GM18508 (cell line): ENCODE results near the gene TANGO6.
"Not testable (repeated sequence)": the region's sequence is repeated elsewhere in the genome, so short reads cannot be mapped to it uniquely, and the experiment has no call there.

ENCODE experiments used
- ATAC-seq: cut with Tn5 transposase; IDR thresholded peaks from one replicate; pipeline ENCODE4 v1.9.1; 2021; ENCODE audit warnings: moderate number of reproducible peaks; ENCODE audit not compliant: insufficient read depth, unreplicated experiment

The TANGO6 gene

DNA sequence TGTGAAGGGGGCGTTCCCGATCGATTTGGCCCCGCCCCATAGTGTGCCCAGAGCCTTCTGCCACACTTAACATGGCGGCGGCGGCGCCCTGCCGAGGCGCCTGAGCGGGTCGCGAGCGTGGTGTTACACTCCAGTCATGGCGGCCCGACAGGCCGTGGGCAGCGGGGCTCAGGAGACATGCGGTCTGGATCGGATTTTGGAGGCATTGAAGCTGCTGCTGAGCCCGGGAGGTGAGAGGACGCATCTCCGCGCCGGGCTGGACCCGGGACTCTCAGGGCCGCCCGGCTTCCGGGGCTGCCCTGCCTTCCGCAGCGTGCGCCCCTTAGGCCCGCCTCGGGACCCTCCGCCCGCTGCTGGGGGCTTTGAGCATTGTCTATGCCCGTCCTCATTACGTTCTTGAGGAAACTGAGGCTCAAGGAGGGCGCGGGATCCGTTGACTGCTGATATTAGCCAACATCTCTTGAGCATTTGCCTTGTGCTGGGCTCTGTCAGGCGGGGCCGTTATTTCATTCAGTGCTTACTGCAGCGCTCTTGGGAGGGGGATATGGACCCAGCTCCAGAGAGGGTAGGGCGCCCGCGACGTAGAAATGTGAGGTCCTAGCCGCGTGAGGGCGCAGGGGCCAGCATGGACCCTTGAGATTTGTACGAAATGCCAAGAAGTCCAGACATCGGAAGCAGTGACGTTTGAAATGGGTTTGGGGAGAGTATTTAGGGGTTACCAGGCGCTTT is at the start of gene TANGO6:
Gene TANGO6 (plus strand): TSS at position 50 of the 729 bp plus-strand sequence. CDS start 87 bp downstream, at position 137.
- no peak for ATAC-seq

DNA sequence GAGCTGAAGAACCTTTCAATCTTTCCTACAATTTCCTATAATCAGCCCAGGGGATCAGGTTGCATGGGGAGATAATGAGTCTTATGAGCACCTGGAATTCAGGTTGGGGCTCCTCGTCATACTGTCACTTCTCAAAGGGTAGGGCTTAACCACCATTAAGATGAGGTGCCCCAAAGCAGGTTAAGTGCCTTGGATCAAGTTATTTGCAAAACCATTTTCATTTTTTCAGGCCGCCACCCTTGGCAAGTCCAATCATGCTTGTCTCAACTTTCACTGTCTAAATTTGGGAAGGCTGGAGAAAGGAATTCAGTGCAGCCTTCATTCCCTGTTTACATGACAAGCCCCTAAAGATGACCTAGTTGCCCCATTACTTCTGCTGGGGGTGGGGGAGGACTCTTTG is 44.9 kb upstream of the TANGO6 start:
- ATAC-seq: no peak

DNA sequence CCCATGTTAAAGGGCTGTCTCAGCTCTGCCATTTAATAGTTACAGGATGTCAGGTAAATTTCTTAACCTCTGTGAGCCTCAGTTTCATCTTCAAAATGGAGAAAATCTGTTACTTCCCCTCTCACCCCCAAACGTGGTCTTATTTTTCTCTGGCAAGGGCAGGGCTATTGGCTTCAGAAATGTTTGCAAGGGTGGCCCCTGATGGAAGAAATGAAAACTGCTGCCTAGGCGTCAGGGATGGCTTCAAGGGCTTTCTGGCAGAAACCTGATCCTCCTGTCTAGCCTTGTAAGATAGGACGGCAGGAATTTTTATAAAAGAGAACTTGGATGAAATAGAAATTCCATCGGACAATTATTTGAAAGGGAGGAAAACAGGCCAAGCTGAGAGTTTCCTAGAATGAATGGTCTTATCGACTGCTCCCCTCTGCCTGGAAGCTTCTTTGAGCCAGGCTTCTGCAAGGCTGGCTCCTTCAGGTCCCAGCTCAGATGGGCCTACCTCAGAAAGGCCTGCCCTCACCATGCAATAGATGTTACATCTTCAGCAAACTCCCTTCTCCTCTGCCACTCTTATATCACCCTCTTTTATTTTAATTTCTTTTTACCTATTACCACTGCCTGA is 43.0 kb upstream of the TANGO6 start:
- ATAC-seq: no peak

DNA sequence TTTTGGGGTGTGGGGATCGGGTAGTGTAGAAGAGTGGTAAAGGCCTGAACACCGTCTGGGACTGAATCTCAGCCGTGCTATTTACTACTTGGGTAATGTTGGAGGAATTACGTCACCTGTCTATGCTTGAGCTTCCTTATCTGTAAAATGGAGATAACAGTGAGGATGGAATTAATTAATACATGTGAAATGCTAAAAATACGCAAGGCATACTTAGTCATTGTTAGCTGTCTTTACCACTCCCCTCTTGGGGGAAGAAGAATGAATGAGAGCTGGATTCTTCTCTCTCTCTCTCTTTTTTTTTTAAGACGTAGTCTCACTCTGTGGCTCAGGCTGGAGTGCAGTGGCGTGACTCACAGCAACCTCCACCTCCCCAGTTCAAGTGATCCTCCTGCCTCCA is 41.1 kb upstream of the TANGO6 start:
- ATAC-seq: no peak

DNA sequence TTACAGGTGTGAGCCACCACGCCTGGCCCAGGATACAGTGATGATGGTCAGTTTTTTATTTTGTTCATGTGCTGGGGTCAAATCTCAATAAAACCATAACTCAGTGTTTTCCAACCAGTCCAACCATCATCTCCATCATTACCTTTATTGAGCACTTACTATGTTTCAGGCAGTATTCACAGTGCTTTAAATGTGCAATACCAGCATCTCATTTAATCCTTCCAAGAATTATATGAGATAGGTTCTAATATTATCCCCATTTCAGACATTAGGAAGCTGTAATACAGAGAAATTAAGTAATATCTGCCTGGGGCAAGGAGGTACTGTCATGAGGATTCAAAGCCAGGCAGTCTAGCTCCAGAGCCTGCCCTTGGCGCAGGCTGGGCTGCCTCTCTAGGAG is 36.9 kb upstream of the TANGO6 start:
- ATAC-seq: no peak

DNA sequence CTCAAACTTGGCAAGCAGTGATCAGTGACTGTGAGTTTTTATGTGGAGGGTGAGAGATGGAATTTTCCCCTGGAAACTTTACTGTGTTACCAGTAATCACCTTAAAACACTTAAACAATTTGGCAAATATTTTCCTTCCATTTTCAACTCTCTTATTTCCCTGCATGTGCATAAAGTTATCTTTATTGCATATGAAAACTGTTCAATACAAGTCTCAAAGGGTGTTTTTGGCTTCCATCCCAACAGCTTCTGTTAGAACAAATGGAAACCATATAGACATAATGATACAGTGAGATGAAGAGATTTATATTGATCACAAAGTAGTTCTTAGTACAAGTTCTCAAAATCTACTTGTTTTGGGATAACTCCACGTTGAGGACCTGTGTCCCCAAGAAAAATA is 36.4 kb upstream of the TANGO6 start:
- ATAC-seq: no peak

DNA sequence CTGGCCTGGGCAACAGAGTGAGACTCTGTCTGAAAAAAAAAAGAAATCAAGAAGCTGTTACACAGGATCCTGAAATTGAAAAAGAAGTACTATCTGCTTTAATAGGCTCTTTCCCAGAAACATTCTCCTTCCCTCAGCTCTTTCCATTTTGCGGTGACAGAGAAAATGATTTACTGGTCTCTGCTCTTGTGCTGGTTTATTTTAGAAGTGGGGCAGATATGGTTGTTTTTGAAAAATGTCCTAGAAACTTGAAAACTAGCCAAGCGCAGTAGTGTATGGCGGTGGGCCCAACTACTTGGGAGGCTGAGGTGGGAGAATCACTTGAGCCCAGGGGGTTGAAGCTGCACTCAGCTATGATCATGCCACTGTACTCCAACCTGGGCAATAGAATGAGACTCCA is 28.8 kb upstream of the TANGO6 start:
- no peak for ATAC-seq

DNA sequence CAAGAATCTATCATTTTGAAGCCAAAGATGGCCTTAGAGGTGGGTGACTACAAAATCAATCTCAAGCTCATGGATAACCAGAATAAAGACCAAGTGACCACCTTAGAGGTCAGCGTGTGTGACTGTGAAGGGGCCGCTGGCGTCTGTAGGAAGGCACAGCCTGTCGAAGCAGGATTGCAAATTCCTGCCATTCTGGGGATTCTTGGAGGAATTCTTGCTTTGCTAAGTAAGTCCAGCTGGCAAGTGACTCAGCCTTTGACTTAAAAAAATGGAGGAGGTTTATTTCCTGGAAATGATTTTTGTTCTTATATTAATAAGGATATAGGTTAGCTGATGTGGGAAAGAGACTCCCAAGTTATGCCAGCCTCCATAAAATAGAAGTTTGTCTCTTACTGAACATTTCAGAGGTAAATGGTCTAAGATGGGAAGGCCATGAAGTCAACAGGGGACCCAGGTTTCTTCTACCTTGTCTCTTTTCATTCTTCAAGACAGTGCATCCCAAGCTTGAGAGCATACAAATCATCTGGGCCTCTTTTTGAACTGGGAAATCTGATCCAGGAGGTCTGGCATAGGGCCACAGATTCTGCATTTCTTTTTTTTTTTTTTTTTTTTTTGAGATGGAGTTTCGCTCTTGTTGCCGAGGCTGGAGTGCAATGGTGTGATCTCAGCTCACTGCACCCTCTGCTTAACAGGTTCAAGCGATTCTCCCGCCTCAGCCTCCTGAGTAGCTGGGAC is 19.8 kb upstream of the TANGO6 start:
- no peak for ATAC-seq

DNA sequence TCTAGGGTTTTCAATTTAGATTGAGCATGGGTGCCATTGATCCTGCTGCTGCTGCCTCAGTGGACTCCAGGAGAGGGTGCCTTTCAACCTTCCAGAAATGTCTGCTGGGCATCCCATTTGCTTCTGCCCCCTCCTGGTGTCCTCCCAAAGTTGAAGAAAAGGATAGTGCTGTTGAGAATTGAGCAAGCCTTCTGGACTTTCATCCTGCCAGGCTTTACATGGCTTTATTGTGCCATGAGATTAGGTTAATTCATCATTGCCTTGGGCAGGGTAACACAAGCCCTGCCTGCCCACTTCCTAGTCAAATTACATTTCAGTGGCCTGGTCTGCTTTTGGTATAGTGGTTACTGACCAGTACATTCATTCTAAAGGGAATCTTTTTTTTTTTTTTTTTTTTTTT is 17.9 kb upstream of the TANGO6 start:
- ATAC-seq: no peak

DNA sequence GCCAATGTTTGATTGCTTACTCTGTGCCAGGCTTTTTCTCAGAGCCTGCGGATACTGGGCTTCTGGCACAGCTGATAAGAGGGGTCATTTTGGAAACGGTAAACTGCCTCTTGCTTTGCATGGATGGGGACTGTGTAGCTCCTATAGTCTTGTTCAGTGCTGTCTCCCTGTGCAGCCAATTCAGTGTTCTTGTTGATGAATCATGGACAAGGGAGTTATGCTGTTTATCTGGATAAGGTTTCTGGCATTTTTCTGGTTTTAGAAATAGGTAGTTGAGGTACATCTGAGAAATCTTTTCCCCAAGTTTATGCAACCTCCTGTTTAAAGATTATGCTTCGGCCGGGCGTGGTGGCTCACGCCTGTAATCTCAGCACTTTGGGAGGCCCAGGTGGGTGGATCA is 16.7 kb upstream of the TANGO6 start:
- ATAC-seq: no peak

DNA sequence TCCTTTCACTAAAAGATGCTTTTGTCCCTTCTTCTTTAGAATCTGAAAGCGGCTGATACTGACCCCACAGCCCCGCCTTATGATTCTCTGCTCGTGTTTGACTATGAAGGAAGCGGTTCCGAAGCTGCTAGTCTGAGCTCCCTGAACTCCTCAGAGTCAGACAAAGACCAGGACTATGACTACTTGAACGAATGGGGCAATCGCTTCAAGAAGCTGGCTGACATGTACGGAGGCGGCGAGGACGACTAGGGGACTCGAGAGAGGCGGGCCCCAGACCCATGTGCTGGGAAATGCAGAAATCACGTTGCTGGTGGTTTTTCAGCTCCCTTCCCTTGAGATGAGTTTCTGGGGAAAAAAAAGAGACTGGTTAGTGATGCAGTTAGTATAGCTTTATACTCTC is 10.1 kb upstream of the TANGO6 start:
- ATAC-seq: no peak

DNA sequence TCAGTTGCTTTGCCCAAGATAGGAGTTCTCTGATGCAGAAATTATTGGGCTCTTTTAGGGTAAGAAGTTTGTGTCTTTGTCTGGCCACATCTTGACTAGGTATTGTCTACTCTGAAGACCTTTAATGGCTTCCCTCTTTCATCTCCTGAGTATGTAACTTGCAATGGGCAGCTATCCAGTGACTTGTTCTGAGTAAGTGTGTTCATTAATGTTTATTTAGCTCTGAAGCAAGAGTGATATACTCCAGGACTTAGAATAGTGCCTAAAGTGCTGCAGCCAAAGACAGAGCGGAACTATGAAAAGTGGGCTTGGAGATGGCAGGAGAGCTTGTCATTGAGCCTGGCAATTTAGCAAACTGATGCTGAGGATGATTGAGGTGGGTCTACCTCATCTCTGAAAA is 8.8 kb upstream of the TANGO6 start:
- no peak for ATAC-seq

DNA sequence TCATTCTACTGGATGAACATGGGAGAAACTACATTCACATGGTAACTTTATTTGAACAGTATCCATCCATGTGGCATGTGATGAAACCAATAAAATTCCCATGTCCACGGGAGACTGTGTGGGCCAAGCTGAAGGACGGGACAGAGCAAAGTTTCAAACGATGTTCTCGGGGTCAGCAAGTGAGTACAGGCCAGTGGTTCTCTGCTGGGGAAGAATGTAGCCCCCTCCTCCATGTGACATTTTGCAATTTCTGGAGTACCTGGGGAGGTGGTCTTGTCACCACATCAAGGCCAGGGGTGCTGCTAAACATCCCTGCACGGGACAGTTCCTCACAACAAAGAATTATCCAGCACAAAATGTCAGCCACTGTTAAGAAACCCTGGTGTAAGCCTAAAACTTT is 7.4 kb upstream of the TANGO6 start:
- no peak for ATAC-seq

DNA sequence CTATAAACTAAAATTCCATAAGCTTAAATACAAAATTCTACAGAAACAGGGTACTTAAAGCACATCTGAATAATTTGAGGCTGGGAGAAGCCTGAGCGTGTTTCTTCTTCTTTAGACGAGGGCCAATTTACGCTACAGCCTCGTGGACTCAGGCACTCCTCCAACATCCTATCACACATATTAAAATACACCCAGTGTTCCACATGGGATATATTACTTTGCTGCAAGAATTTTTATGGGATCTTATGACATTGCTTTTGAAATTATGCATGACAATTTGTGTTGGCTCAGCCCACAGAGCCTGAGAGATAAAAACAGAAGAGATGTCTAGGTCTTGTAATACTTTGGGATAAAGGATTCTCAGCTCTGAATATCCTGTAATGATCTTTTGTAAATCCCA is 3.5 kb upstream of the TANGO6 start:
- ATAC-seq: no peak

DNA sequence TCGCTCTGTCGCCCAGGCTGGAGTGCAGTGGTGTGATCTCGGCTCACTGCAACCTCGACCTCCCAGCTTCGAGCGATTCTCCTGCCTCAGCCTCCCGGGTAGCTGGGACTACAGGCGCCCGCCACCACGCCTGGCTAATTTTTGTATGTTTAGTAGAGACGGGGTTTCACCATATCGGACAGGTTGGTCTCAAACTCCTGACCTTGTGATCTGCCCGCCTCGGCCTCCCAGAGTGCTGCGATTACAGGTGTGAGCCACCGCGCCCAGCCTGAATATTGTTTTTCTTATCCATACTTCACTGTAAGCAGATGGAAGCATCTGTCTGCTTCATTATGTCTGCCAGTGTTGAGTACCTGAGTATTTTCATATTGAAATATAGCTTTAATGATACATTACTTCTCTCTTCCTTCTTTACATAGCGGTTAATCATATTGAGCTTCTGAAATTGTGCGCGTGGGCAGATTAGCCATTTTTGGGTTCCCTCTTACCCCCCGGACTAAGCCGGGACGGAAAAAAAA is 308 bp upstream of the TANGO6 start:
- not testable (repeated sequence) for ATAC-seq

DNA sequence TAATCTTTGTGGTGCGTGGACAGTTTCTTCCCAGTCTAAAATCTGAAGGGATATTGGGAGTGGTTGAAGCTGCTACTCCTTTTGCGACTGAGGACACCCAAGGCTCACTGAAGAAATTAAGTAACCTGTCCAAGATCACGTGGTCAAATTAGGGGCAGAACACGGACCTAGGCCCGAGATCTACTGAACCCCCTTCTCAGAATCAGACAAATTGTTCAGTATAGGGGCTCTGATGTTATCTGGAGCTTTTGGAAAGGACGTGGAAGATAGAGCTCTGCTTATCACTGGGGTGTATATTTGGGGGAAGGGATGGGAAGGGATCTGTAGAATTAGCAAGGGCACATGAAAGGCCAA is 857 bp downstream of the TANGO6 start:
- no peak for ATAC-seq

DNA sequence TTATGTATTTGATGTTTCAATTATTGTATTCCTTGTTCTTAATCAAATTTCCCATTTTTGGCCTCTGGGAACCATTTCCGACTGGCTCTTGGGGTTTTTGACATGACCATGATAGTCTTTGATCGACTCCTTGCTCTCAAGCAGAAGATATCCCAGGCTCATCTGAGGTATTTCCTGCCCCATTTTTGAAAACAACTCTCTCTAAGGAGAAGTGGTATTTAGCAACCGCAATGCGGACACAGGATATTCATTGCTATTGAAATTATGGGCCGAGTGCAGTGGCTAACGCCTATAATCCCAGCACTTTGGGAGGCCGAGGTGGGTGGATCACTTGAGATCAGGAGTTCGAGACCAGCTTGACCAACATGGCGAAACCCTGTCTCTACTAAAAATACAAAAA is 5.5 kb downstream of the TANGO6 start:
- no peak for ATAC-seq

DNA sequence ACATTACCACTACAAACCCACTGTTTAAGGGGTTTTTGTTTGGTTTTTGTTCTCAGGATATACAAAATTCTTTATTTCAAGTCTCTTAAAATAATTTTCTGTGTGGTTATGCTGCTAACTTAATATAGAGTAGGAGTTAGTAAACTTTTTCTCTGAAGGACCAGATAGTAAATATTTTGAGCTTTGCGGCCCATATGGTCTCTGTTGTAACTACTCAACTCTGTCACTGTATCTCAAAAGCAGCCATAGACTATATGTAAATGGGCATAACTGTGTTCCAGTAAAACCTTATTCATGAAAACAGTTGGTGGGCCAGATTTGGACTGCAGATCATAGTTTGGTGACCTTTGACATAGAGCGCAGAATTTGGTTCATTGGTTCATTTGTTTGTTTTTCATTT is 7.2 kb downstream of the TANGO6 start:
- ATAC-seq: no peak

DNA sequence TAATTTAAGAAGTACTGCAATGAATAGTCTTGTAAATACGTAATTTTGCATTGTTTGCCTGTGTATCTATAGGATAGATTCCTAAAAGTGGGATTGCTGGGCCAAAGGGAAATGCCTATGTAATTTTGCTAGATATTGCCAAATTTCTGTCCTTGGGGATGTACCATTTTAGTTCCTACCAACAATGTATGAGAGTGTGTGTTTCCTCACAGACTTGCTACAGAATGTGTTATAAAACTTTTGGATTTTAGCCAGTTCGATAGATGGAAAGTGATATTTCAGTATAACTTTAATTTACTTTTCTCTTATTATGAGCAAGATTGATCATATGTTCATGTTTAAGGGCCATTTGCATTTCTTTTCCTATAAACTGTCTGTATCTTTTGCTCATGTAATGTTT is 8.3 kb downstream of the TANGO6 start:
- ATAC-seq: no peak

DNA sequence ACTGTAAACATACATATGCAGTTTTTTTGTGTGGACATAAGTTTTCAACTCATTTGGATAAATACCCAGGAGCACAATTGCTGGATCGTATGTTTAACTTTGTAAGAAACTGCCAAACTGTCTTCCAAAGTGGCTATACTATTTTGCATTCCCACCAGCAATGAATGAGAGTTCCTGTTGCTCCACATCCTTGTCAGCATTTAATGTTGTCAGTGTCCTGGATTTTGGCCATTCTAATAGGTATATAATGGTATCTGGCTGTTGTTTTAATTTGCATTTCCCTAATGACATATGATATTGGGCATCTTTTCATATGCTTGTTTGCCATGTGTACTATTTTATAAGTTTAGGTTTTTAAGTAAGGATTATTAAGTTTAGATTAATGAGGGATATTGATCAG is 14.1 kb downstream of the TANGO6 start:
- ATAC-seq: no peak

DNA sequence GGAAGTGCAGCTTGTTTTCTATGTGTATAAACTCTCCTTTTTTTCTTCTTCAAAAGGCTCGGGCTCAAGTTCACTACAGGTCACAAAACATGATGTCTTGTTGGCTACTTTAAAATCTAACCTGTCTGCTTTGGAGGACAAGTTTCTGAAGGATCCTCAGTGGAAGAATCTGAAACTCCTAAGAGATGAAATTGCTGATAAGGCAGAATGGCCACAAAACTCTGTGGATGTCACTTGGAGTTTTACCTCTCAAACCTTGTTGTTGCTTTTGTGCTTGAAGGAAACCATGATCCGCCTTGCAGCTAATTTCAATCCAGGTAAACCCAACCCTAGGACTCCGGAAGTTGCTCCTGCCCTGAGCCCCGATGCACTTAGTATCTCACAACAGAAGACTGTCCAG is 16.5 kb downstream of the TANGO6 start:
- ATAC-seq: no peak
